Activated CD4-positive, alpha-beta T cell treated with anti-CD3 and anti-CD28 coated beads for 24 hours (primary cell): Measurements from ENCODE around the gene OTOGL.
"Not testable (repeated sequence)": the region's sequence is repeated elsewhere in the genome, so short reads cannot be mapped to it uniquely, and the experiment has no call there.

ENCODE experiments used
- DNase-seq, 2 donors: peaks; one replicate each; pipeline ENCODE4 v3.0.0-alpha.2; 2020; ENCODE audit warnings: low read depth in 2 of 2

Gene OTOGL

DNA sequence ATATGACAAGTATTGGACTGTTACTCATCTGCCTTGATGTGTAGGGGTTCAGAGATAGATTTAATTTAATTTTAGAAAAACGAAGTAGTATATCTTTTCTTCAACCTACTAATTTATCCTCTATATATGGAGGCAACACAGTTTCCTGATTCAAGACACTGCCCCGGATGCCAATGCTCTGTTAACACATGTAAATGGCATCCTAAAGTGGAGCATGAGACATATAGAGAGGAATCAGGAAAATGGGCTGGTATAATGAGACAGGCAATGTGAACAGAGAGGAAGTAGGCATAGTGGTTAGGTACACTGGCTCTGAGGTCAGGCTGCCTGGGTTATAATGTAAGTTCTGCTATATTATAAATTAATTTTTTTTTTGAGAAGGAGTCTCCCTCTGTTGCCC is 85.6 kb downstream of the OTOGL start:
- DNase-seq = no peak

DNA sequence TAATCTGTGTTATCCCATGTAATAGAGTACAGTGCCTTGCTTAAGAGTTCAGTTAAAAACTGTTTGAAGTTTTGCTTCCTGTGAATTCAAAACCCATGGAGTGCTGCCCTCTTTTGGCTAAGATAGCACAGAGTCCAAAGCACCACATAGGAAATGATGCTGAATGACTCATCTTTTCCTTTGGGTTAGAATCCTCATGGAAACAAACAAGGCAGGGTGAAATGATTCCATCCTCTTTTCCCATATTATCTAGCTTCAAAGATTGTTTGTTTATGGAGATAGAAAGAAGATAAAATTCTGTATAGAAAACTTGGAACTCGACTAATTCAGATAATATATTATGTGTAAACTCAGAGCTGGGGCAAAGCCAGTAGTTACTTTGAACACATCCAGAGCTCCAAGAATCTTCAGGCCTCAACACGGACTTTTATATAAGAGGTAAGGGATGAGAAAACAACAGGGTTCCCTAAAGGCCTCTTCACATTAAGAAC is 87.4 kb downstream of the OTOGL start:
- DNase-seq = no peak

DNA sequence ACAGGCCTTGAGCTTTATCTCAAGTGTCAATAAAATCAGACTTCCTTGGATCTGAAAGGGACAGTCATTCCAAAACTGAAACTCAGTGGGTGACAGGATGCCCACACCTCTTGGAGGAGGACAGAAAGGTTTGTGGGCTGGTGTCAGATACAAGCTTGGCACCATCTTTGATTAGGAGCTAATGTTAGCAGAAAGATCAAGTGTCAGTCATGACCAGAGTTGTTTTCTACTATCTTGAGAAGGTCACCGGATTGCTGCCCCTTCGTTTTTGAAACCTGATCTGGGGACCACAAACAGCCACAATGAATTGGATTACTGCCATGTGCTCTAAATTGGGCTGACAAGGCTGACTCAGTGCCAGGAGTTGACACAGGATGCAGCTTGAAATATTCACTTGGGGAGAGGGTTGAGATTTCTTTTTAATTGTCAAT is 88.3 kb downstream of the OTOGL start:
- DNase-seq = no peak

DNA sequence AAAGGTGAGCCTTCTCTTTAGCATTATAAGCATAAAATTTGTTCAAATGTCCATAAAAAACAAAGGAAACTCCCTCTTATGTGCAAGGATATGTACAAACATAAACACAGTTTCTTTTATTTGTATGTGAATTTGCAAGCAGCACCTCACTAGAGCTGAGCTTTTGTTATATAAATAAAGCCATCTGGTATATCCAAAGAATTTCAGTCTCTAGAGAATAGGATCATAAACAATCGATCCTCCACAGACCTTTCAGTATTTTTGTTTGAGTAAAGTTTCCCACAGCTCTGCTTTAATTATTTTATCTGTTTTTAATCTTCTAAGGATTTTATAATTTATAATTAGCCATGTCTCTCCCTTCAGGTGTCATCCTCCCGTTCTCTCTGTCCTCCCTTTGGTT is 89.2 kb downstream of the OTOGL start:
- DNase-seq = no peak

DNA sequence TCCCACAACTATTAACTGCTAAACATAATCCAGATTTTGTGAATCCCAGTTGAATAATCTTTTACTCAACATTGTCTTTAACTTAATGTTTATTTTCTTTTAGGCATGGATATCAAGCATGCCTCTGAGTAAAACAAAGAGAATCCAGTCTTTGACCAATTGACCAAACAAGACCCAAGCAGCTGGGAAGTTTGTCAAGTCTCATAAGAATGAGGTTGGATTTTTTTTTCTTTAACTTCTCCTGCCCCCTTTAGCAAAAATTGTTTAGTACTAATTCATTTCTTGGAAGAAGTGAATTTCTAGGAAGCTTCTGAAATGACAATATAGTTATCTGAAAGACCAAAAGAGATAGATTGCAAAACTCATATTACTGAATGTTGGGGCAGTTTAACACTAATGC is 89.9 kb downstream of the OTOGL start:
- no peak for DNase-seq

DNA sequence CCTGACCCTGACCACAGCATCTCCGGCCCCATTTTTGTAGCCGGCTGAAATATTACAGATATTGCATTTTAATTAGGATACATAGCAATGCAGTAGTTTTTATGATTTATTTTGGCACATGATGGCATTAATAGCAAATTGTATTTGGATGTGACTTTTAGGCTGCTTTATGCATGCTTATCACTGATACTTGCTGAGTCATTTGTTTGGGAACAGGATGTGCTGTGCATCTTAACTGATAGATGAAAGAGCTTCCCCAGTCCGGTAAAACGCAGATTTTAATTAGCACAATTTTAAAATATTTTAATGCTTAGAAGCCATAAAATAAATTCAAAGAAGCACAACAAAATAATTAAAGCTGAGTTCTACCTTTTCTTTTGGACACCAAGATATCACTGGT is 90.7 kb downstream of the OTOGL start:
- no peak for DNase-seq

DNA sequence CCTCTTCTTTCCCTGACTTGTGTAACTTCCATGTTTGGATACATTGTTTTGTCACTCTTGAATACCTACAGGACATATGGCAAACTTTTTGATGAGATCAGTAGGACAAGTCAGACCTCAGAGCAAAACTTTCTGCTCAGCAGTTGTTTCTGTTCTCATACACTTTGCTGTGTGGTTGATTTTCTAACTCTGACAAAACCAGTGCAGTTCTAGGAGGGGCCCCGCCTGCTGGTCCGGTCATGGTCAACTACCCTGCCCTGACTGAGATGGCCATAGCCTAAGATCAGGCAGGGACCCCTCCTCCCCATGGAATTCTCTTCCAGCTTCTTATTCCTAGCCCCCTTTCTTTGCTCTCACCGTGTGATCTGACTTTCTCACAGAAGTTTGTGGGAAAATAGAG is 92.8 kb downstream of the OTOGL start:
- DNase-seq = no peak

DNA sequence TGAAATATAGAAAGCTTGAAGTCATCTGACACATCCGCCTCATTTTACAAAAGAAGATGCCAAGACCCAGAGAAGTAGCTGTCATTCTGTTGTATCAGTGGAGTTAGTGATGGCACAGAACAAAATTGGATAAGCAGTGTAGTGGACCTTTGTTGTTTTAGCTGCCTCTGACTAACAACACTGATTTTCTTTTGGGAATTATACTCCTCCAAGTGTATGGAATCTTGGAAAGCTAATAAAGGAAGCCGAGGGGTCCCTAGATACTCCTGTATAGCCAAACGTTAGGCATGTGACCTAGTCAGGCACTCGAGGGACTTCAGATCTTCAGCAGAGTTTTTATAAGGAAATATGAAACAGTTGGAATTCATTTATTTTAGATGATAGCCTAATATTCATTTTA is 94.5 kb downstream of the OTOGL start:
- no peak for DNase-seq

DNA sequence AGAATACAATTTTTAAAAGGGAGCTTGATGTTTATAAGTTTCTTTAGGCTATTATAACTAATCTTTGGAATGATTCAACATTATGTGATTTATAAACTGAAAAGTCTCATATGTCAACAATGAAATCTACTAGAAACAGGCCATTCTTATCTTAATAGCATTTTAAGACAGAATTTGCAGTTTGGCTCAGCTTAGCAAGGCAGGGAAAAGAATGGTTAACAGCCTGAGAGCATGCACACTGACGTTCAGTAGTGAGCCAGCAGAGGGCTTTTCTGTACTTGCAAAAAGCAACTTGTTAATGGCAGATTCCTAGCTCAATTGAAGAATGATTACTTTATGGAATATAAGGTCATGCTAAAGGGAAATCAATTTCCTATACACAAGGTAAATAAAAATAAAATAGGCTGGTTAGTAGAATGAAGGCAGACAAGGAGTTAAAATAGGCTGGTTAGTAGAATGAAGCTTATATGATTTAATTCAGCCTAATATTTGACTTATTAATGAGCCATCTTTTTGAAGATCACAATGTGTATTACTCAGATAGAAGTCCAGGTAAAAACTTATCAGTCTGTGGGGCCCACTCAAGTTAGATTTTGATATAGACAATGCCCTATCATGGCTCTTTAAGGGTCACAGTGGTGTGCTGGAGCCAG is 95.9 kb downstream of the OTOGL start:
- DNase-seq = no peak

DNA sequence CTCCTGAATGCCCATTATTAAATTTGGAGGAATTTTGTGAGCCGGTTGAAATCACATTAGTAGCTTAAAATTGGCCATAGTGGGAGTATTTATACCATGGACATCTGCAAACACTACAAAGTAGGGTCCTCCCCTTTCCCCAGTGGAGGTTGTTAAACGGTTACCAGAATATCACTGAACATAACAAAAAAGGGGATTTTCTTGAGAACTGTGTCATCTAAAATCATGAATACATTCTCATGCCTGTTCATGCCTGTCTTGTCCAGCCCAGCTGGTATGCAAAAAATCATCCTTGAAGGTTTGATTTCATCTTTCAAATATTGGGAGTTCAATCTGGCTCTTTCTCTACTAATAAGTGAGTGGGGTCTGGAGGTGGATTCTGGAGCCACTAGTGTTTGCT is 96.4 kb downstream of the OTOGL start:
- DNase-seq = no peak

DNA sequence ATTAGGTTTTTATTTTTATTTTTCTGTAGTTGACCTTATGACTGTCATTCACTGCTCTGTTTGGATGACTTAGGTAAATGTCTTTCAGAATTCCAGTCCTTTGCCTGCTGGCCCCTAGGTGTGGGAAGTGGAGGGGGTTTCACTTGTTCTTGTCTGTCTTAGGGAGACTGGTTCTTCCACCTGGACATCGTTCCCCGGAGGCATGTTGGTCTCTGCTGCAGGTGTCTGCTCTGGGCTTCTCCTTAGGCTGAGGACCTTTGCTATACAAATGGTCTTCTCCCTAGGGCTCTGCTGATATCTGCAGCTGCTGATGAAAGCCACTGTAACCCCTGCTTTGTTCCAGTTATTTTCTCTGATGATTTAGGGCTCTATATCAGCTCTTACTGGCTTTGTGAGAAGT is 97.1 kb downstream of the OTOGL start:
- no peak for DNase-seq

DNA sequence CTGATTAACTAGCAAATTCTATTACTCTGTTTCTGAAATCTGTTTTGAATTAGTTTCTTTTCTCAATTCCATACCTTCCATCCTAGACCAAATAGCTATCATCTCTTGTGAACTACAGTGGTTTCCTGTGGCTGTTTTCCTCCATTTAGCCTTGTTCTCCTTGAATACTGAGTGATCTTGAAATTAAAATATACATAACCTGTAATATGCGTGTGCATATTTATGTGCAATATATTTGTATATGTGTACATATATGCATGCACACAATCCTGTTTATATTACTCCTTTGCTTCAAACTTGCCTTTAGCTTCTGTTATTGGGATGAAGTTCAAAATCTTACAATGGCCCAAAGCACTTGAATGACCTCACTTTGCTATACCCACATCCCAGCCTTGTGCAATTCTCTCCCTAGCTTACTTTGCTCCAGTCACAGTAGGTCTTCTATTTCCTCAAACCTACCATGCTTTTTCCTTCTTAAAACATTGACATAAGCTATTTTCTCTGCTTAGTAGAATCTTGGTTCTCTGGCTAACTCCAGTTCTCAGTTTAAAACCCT is 99.5 kb downstream of the OTOGL start:
- no peak for DNase-seq

DNA sequence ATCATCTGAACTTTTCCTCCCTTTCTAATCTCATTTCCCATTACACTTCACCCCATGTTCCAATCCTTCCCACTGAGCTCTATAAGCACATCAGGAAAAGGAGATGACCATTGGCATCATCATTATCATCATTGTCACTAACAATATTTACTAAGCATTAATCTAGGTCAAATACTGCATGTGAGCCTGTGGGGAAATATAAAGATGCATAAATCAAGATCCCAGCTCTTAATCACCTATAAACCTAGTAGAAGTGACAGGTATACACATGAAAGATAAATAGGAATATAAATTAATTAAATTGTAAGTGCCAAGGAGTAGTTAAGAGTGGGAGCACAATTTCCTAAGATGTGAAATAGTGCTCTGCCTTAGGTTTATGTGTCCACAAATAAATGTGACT is 100.6 kb downstream of the OTOGL start:
- DNase-seq = no peak

DNA sequence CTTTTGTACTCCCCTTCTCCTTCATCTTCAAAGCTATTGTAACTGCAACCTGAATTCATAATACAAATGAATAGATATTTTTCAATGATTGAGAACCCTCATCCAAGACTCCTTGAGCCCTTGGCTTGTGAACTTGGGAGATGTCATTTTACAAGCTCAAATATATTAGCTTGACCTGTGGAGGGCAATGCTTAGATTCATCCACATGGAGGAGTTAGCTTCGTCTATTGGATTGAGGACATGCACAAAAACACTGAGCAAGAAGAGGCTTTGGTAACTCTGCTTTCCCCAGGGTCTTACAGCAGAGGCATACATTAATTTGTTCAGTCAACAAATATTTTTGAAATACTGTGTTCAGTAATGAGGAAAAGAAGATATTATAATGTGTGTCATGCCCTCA is 101.1 kb downstream of the OTOGL start:
- no peak for DNase-seq

DNA sequence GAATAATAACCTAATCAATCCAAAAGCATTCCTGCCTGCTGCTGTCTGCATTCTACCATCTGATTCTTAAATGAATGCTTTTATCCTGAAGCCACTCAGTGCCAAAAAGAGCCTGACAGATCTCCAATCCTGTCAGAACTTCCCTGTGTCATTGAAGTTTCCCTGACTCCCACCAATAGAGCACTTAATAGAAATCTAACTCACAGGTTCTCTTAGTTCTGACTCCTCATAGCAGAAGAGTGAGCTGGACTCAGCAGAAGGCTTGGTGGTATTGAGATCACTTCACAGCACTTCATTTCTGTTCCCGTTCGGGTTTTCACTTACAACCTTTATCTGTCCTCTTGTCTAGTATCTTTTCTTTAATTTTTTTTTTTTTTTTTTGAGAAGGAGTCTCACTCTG is 102.6 kb downstream of the OTOGL start:
- no peak for DNase-seq

DNA sequence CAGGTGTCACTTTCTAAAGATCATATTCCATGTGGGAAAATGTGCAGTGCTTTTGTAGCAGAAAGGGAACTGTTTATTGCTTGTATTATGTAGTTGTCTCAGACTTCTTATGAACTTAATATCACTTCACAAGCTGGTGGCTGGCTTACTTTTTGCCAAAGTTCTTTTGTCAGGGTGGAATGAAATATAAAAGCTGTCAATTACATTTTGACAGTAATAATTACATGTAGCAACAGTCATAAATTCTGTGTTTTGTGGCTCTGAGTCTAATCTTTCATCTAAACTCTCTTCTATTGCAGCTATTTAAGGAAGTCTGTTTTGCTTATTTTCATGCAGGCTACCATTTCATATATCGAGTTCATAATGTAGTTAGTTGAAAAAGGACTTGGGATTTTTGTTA is 106.6 kb downstream of the OTOGL start:
- no peak for DNase-seq

DNA sequence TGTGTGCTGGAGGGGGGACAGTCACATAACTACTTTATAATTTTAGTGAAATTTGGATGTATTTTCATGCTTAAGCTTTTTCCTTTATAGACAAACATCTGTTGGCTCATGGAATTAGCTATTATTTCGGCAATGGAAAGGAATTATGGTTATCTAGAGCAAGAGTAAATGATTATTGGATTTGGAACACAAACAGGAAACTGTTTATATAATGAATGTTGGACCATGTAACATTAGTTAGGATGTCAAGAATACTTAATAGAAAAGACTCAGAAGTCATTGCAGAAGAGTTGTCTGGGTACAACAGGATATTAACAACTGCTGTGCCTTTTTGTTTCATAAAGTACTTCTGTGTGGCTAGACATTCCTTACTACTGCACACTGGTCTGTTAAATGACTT is 108.7 kb downstream of the OTOGL start:
- no peak for DNase-seq

DNA sequence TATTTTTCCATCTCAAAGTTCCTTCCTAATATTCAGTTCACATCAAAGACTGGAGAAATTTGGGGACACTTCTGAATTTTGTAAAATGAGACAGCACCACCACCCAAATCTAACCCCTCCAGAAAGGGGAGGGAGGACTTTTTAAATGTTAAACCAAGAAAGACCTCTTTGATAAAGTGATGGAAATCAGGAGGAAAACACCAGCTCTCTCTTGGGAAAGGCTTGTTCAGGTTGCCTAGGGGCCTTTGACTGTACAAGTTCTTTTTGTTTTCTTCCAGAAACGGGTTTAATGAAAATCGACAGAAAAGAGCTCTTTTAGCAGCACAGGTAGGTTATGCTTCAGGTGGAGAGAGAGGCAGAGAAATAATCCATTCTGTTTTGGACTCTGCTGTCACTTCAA is 112.3 kb downstream of the OTOGL start:
- DNase-seq = no peak

DNA sequence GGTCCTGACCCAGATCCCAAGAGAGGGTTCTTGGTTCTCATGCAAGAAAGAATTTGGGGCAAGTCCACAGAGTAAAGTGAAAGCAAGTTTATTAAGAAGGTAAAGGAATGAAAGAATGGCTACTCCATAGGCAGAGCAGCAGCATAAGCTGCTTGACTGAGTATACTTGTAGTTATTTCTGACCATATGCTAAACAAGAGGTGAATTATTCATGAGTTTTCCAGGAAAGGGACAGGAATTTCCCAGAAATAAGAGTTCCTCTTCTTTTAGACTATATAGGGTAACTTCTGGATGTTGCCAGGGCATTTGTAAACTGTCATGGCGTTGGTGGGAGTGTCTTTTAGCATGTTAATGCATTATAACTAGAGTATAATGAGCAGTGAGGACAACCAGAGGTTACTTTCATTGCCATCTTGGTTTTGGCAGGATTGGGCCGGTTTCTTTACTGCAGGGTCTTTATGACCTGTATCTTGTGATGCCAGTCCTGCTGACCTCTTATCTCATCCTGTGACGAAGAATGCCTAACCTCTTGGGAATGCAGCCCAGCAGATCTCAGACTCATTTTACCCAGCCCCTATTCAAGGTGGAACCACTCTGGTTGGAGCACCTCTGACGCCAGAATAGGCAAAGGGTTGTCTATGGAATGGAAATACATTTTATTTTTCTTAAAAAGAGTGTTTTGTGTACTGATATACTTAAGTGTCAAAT is 113.8 kb downstream of the OTOGL start:
- DNase-seq = no peak

DNA sequence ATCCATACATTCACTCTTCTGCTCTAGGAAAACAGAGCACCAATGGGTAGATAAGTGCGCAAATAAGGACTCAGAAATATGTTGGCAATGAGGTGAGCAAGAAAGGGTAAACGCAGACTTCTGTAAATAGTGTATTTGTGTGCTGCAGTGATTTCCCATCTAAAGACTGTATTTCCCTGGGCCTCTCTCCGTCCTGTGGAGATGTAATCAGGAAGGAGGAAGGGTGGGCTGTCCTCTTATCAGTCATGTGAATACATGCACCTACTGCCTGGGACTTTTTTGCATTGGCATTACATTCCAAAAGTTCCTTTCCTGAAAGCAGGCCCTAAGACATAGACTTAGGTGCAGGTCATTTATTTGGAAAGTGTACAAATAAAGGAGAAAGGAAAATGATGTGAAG is 114.5 kb downstream of the OTOGL start:
- no peak for DNase-seq

DNA sequence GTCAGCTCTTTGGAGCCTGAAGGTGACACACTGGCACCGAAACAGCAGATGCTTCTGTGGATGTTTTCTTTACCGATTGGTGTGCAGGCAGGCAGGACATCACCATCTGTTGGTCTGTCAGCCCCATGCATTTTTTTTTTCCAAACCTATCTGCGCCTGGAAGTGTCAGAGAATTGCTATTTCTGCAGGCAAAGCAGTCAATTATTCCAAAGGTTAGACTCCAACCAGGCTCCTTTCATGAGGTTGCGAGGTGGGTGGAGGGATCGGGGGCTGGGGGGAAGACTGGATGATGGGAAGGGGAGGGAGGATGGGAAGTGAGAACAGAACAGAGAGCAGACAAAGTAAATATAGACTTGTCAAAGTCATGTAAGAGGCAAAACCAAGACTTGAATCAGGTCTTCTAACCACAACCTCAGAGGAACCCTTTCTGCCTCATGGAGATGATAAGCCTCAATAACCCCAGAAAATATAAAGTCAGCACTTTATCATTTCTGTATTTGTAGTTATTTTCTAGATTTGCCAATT is 117.7 kb downstream of the OTOGL start:
- DNase-seq = no peak

DNA sequence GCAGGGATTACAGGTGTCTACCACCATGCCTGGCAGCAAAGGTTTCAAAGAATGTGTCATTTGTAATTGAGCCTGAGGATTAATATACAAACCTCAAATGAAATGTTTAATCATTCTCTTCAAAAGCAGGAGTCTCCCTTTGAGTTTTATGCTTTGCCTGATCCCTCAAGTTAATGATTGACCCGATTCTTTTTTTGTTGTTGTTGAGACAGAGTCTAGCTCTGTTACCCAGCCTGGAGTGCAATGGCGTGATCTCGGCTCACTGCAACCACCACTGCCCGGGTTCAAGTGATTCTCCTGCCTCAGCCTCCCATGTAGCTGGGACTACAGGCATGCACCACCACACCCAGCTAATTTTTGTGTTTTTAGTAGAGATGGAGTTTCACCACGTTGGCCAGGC is 119.6 kb downstream of the OTOGL start:
- not testable (repeated sequence) for DNase-seq

DNA sequence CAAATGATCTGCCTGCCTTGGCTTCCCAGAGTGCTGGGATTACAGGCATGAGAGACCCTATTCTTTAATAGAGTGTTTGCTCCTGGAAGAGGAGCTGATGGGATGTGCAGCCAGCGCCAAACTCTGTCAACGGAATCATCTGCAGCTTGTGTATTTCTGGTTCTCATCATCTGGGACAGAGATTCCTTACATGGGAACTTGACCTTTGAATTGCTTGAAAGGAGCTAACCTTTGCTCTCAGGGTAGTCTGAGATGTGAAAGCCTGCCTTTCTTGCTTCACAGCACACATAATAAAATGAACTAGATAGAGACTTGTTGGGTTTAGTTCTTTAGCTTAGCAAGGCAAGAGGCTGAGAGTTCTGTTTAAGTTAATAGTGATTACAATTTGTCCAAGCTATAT is 120.0 kb downstream of the OTOGL start:
- DNase-seq = no peak
